K562 (cell line): ENCODE results near the gene ZC3H10. TPM values are rescaled to one million over a fixed set of nuclear protein-coding genes. Genes with fewer than 3 reads are reported as not detected.

Experiments used
- BRD4 ChIP-seq: fragments of 200-600 bp; sonication (generic); IDR thresholded peaks from 2 replicates; pipeline ENCODE4 v1.6.1; 2017; ENCODE audit warnings: inconsistent platforms
- EP300 ChIP-seq: IDR thresholded peaks from 2 replicates; pipeline ENCODE4 v1.6.1; 2012; ENCODE audit warnings: low read length, improper control_type of control experiment
- GTF2F1 ChIP-seq: IDR thresholded peaks from 2 replicates; pipeline ENCODE4 v1.6.1; 2011; ENCODE audit warnings: low read depth, low read length, improper control_type of control experiment
- MAFK ChIP-seq: IDR thresholded peaks from 2 replicates; pipeline ENCODE4 v1.6.1; 2011; ENCODE audit warnings: low read length, improper control_type of control experiment
- MGA ChIP-seq: fragments of 450-650 bp; IDR thresholded peaks from 2 replicates; pipeline ENCODE4 v1.6.1; 2016; ENCODE audit warnings: mild to moderate bottlenecking, moderate library complexity
- MYBL2 ChIP-seq, 2 experiments: fragments of 450-650 bp in 1 of 2; sonication (generic) in 1 of 2; formaldehyde crosslinking in 1 of 2; IDR thresholded peaks; 2 replicates each; pipeline versions ENCODE4 v1.6.1 to v1.8.1; 2017 to 2022; ENCODE audit warnings: borderline replicate concordance in 1 of 2, inconsistent platforms in 1 of 2, low read depth in 1 of 2, mild to moderate bottlenecking in 1 of 2, missing genetic modification reagents in 1 of 2, moderate library complexity in 1 of 2
- PHF21A ChIP-seq: fragments of 450-650 bp; IDR thresholded peaks from 2 replicates; pipeline ENCODE4 v1.6.1; 2017; ENCODE audit warnings: low read depth, borderline replicate concordance
- RBM25 ChIP-seq: fragments of 200-400 bp; formaldehyde crosslinking; IDR thresholded peaks from 2 replicates; pipeline ENCODE4 v1.6.1; 2018; ENCODE audit warnings: low read length, low read depth, moderate library complexity; ENCODE audit not compliant: severe bottlenecking
- TARDBP ChIP-seq: fragments of 450-650 bp; IDR thresholded peaks from 2 replicates; pipeline ENCODE4 v1.6.1; 2016
- ZKSCAN1 ChIP-seq: fragments of 150-350 bp; IDR thresholded peaks from 2 replicates; pipeline ENCODE4 v1.6.1; 2016; ENCODE audit warnings: low read depth, low read length
- ZNF124 ChIP-seq: sonication (generic); formaldehyde crosslinking; IDR thresholded peaks from 2 replicates; pipeline ENCODE4 v1.8.1; 2022; ENCODE audit warnings: missing genetic modification reagents
- ZNF253 ChIP-seq: fragments of 250-450 bp; sonication (Bioruptor Pico); conservative IDR thresholded peaks from 2 replicates; pipeline ENCODE4 v1.6.1; 2021; ENCODE audit warnings: mild to moderate bottlenecking
- ZZZ3 ChIP-seq: fragments of 450-650 bp; IDR thresholded peaks from 2 replicates; pipeline ENCODE4 v1.6.1; 2016; ENCODE audit warnings: antibody characterized with exemption, mild to moderate bottlenecking, moderate library complexity
- polyA plus RNA-seq, 8 experiments: library from polyadenylated mRNA; depleted of rRNA in 4 of 8; stranded (reverse) in 5 of 8; unstranded in 3 of 8; fragments of >200 nt; fragmentation: Nextera tagmentation in 2 of 8; fragmentation: Illumina TruSeq in 1 of 8; extraction: Ambion mirVana in 2 of 8; extraction: Trizol in 1 of 8; gene quantifications; 2 replicates each; pipeline versions ENCODE4 v1.2.1 to v1.2.3, GENCODE V29; 2011 to 2014; ENCODE audit warnings: inconsistent platforms in 1 of 8, missing spikeins in 1 of 8
- total RNA-seq, 7 experiments: library from RNA; depleted of rRNA in 6 of 7; stranded (reverse); fragments of >200 nt in 6 of 7; fragmentation: Illumina TruSeq in 2 of 7; extraction: Trizol in 2 of 7; gene quantifications; 2 replicates each; pipeline versions ENCODE4 v1.2.1 to v1.2.3, GENCODE V29; 2011 to 2021; ENCODE audit warnings: low replicate concordance in 1 of 7
- TF ChIP-seq, protein P1 (sequence below): fragments of 450-650 bp; conservative IDR thresholded peaks from 2 replicates; pipeline ENCODE4 v1.6.1; 2016; ENCODE audit warnings: missing genetic modification characterization, low read depth, mild to moderate bottlenecking, missing compliant biosample characterization, moderate library complexity

The ZC3H10 gene
- total and polyA plus RNA-seq, 9 of the 15 experiments (the other 6 are each of a cell fraction or from before 2014, with no cell fraction given): 0.31 to 4.1 (median 1.6) TPM

GRCh38 chr12:56117778-56118687, at the start of gene ZC3H10 (continued):
- TF ChIP-seq ZZZ3 (peak; percentile 73; the same call in 1 of the 2 replicates), ZNF253 (CRISPR knock-in tag) (peak; percentile 88), MYBL2 (IDR thresholded peaks at IDR 0.05; ENCODE audit: low read depth) (no peak), MYBL2 (CRISPR knock-in tag; IDR thresholded peaks at IDR 0.05; ENCODE audit: borderline replicate concordance) (no peak), TARDBP (peak; percentile 76; the same call in 1 of the 2 replicates), ZNF124 (CRISPR knock-in tag) (no peak), EP300 (peak; percentile 69), BRD4 (no peak), RBM25 (no peak), MGA (no peak; the same call in 1 of the 2 replicates), MAFK (no peak), GTF2F1 (peak; percentile 89; the same call in 1 of the 2 replicates), ZKSCAN1 (no peak; the same call in 1 of the 2 replicates), PHF21A (peak; percentile 8; the same call in 1 of the 2 replicates)
- TF ChIP-seq, protein P1, sequence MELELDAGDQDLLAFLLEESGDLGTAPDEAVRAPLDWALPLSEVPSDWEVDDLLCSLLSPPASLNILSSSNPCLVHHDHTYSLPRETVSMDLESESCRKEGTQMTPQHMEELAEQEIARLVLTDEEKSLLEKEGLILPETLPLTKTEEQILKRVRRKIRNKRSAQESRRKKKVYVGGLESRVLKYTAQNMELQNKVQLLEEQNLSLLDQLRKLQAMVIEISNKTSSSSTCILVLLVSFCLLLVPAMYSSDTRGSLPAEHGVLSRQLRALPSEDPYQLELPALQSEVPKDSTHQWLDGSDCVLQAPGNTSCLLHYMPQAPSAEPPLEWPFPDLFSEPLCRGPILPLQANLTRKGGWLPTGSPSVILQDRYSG (tag): no peak
